HT1080 (cell line): ENCODE data around the gene YBX3. TPM values are rescaled to one million over a fixed set of nuclear protein-coding genes. Genes with fewer than 3 reads are reported as not detected.

Experiments used
- DNase-seq: peaks from one replicate; pipeline ENCODE4 v3.0.0-alpha.2; 2015; ENCODE audit warnings: low read depth
- total RNA-seq: library from RNA; depleted of rRNA; stranded (reverse); fragments of >200 nt; shearing (Covaris generic); gene quantifications from 2 replicates; pipeline ENCODE4 v1.2.3, GENCODE V29; 2014

Gene YBX3
- total RNA-seq, 1 experiment from 2014 or later, result 190 TPM

- DNase-seq, result no peak
Observed at GRCh38 chr12:10722502-10722904, 620 bp downstream of the YBX3 start.

- peak; percentile 93 for DNase-seq
Observed at GRCh38 chr12:10721651-10722501, 1.2 kb downstream of the YBX3 start.

GRCh38 chr12:10720974-10721650 is 2.0 kb downstream of the YBX3 start:
- no peak for DNase-seq

- DNase-seq, result no peak
Observed at GRCh38 chr12:10719482-10719881, 3.6 kb downstream of the YBX3 start.

GRCh38 chr12:10718279-10718821 is 4.8 kb downstream of the YBX3 start:
- peak; percentile 58 for DNase-seq

- DNase-seq, result no peak
Observed at GRCh38 chr12:10717410-10717809, 5.7 kb downstream of the YBX3 start.

GRCh38 chr12:10716704-10717315 is 6.3 kb downstream of the YBX3 start:
- DNase-seq, result peak; percentile 88

- no peak for DNase-seq
Observed at GRCh38 chr12:10716277-10716676, 6.8 kb downstream of the YBX3 start.

GRCh38 chr12:10715491-10715890 is 7.6 kb downstream of the YBX3 start:
- no peak for DNase-seq

- no peak for DNase-seq
Observed at GRCh38 chr12:10709808-10710207, 13.3 kb downstream of the YBX3 start.

- DNase-seq, result no peak
Observed at GRCh38 chr12:10708862-10709261, 14.3 kb downstream of the YBX3 start.

GRCh38 chr12:10705655-10706054 is 17.5 kb downstream of the YBX3 start:
- no peak for DNase-seq

GRCh38 chr12:10701843-10702242 is 21.3 kb downstream of the YBX3 start:
- no peak for DNase-seq

GRCh38 chr12:10701131-10701681 is 21.9 kb downstream of the YBX3 start:
- DNase-seq, result no peak

GRCh38 chr12:10700581-10700980 is 22.5 kb downstream of the YBX3 start:
- no peak for DNase-seq

GRCh38 chr12:10697862-10698261 is 25.3 kb downstream of the YBX3 start:
- DNase-seq, result no peak

GRCh38 chr12:10697156-10697555 is 26.0 kb downstream of the YBX3 start:
- no peak for DNase-seq

GRCh38 chr12:10690906-10691305 is 32.2 kb downstream of the YBX3 start:
- DNase-seq, result no peak

GRCh38 chr12:10689146-10689545 is 34.0 kb downstream of the YBX3 start:
- DNase-seq, result no peak

- DNase-seq, result no peak
Observed at GRCh38 chr12:10688042-10688441, 35.1 kb downstream of the YBX3 start.

- peak; percentile 69 for DNase-seq
Observed at GRCh38 chr12:10673659-10674384, 49.3 kb downstream of the YBX3 start, which contains the start of gene STYK1. TSS of gene STYK1 (minus strand) at chr12:10674052. CDS start at chr12:10634618, 39,434 bp downstream.
